Measurements from ENCODE around the gene B3GALNT1.
A peak's percentile ranks its signal among the peaks of the same experiment; 100 is the strongest.

B3GALNT1 gene

DNA sequence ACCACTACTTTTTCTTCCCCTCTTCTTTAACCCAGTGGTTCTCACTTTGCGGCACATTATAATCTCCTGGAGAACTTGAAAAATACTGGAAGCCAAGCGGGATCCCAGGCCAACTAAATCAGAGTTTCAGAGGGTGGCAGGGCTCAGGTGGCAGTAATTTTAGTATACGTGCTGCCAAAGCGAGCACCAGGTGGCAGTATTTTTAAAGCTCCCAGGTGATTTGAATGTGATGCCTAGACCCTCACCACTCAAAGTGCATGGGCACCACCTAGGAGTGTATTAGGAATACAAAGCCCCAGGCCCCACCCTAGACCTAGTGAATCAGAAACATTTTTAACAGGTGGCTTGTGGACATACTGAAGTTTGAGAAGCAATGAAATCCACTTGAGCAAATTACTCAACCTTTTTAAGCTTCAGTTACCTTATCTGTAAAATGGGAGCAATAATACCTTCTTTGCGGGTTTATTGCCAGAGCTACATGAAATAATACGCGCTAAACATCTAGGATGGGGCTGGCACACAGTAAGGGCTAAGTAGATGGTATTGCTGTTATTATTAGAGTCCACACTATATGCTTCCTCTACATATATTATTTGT, 8.3 kb downstream of the B3GALNT1 start:
- H3K36me3 ChIP-seq (ENCODE audit: insufficient read depth, low read length): no peaks in the 10 kb centered on the region
- H3K9me3 ChIP-seq (ENCODE audit: low read depth, low read length): no peaks in the 10 kb centered on the region
- TF ChIP-seq FOXP2 (optimal IDR thresholded peaks at IDR 0.05; ENCODE audit: control extremely low read depth, extremely low read length, insufficient read depth): no peak
- no peak for TF ChIP-seq POLR2AphosphoS5 (IDR thresholded peaks at IDR 0.05; ENCODE audit: borderline replicate concordance, low read depth, low read length)
- no peak for TF ChIP-seq EZH2 (IDR thresholded peaks at IDR 0.05)
- no peak overlapping the region for H3K9ac ChIP-seq (ENCODE audit: insufficient read length)
- no peak overlapping the region for H3K27ac ChIP-seq
- DNase-seq (ENCODE audit: low read depth, low spot score): no peak
- no peak overlapping the region for H3K4me3 ChIP-seq

DNA sequence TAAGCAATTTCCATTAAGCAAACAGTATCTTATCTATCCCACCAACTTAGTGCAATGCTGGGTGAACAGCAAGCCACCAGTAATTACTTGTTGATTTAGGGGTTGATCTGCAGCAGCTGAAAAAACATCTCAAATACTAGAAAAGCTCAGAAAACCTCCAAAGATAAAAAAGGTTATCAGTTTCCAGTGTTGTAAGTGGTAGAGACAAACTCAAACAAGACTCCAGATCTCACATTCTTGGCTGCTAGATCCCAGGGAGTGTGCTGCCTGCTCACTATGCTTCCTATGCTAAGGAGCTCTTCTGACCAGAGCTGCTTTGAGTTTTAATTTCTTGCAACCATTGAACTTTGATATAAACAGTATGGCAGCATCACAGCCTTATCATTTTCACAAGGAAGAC, 11.3 kb downstream of the B3GALNT1 start:
- Histone ChIP-seq H3K27ac (no peak overlapping the region), H3K9me3 (ENCODE audit: low read depth, low read length) (no peaks in the 10 kb centered on the region), H3K4me3 (no peak overlapping the region), H3K36me3 (ENCODE audit: insufficient read depth, low read length) (no peaks in the 10 kb centered on the region), H3K9ac (ENCODE audit: insufficient read length) (no peak overlapping the region)
- TF ChIP-seq FOXP2 (optimal IDR thresholded peaks at IDR 0.05; ENCODE audit: control extremely low read depth, extremely low read length, insufficient read depth) (no peak), EZH2 (IDR thresholded peaks at IDR 0.05) (no peak), POLR2AphosphoS5 (IDR thresholded peaks at IDR 0.05; ENCODE audit: borderline replicate concordance, low read depth, low read length) (no peak)
- no peak for DNase-seq (ENCODE audit: low read depth, low spot score)

- H3K27ac ChIP-seq: no peak overlapping the region
- TF ChIP-seq FOXP2 (optimal IDR thresholded peaks at IDR 0.05; ENCODE audit: control extremely low read depth, extremely low read length, insufficient read depth) (no peak), EZH2 (IDR thresholded peaks at IDR 0.05) (no peak), POLR2AphosphoS5 (IDR thresholded peaks at IDR 0.05; ENCODE audit: borderline replicate concordance, low read depth, low read length) (no peak)
- H3K9ac ChIP-seq (ENCODE audit: insufficient read length): no peak overlapping the region
- H3K4me3 ChIP-seq: no peak overlapping the region
- no peak for DNase-seq (ENCODE audit: low read depth, low spot score)
- no peaks in the 10 kb centered on the region for H3K9me3 ChIP-seq (ENCODE audit: low read depth, low read length)
- H3K36me3 ChIP-seq (ENCODE audit: insufficient read depth, low read length): no peaks in the 10 kb centered on the region
Measured at GRCh38 chr3:161084277-161084676, 20.9 kb downstream of the B3GALNT1 start.

- Histone ChIP-seq H3K9ac (ENCODE audit: insufficient read length) (no peak overlapping the region), H3K27ac (no peak overlapping the region), H3K4me3 (no peak overlapping the region), H3K9me3 (ENCODE audit: low read depth, low read length) (no peaks in the 10 kb centered on the region), H3K36me3 (ENCODE audit: insufficient read depth, low read length) (no peaks in the 10 kb centered on the region)
- no peak for DNase-seq (ENCODE audit: low read depth, low spot score)
- TF ChIP-seq POLR2AphosphoS5 (IDR thresholded peaks at IDR 0.05; ENCODE audit: borderline replicate concordance, low read depth, low read length) (no peak), FOXP2 (optimal IDR thresholded peaks at IDR 0.05; ENCODE audit: control extremely low read depth, extremely low read length, insufficient read depth) (no peak), EZH2 (IDR thresholded peaks at IDR 0.05) (no peak)
Measured at GRCh38 chr3:161083131-161083530, 22.0 kb downstream of the B3GALNT1 start.

- no peak for DNase-seq (ENCODE audit: low read depth, low spot score)
- Histone ChIP-seq H3K9me3 (ENCODE audit: low read depth, low read length) (no peaks in the 10 kb centered on the region), H3K36me3 (ENCODE audit: insufficient read depth, low read length) (no peaks in the 10 kb centered on the region), H3K9ac (ENCODE audit: insufficient read length) (no peak overlapping the region), H3K4me3 (no peak overlapping the region), H3K27ac (no peak overlapping the region)
- no peak for TF ChIP-seq POLR2AphosphoS5 (IDR thresholded peaks at IDR 0.05; ENCODE audit: borderline replicate concordance, low read depth, low read length)
- TF ChIP-seq EZH2 (IDR thresholded peaks at IDR 0.05): no peak
- no peak for TF ChIP-seq FOXP2 (optimal IDR thresholded peaks at IDR 0.05; ENCODE audit: control extremely low read depth, extremely low read length, insufficient read depth)
Measured at GRCh38 chr3:161082063-161082462, 23.1 kb downstream of the B3GALNT1 start.

GRCh38 chr3:161081633-161082032, 23.5 kb downstream of the B3GALNT1 start:
- Histone ChIP-seq H3K9me3 (ENCODE audit: low read depth, low read length) (no peaks in the 10 kb centered on the region), H3K27ac (no peak overlapping the region), H3K9ac (ENCODE audit: insufficient read length) (no peak overlapping the region), H3K36me3 (ENCODE audit: insufficient read depth, low read length) (no peaks in the 10 kb centered on the region), H3K4me3 (no peak overlapping the region)
- no peak for TF ChIP-seq FOXP2 (optimal IDR thresholded peaks at IDR 0.05; ENCODE audit: control extremely low read depth, extremely low read length, insufficient read depth)
- no peak for TF ChIP-seq EZH2 (IDR thresholded peaks at IDR 0.05)
- TF ChIP-seq POLR2AphosphoS5 (IDR thresholded peaks at IDR 0.05; ENCODE audit: borderline replicate concordance, low read depth, low read length): no peak
- no peak for DNase-seq (ENCODE audit: low read depth, low spot score)

- no peak overlapping the region for H3K27ac ChIP-seq
- TF ChIP-seq EZH2 (IDR thresholded peaks at IDR 0.05) (no peak), POLR2AphosphoS5 (IDR thresholded peaks at IDR 0.05; ENCODE audit: borderline replicate concordance, low read depth, low read length) (no peak), FOXP2 (optimal IDR thresholded peaks at IDR 0.05; ENCODE audit: control extremely low read depth, extremely low read length, insufficient read depth) (no peak)
- DNase-seq (ENCODE audit: low read depth, low spot score): no peak
Measured at GRCh38 chr3:161073181-161073580, 32.0 kb downstream of the B3GALNT1 start.

GRCh38 chr3:161072751-161073150, 32.4 kb downstream of the B3GALNT1 start:
- no peaks in the 10 kb centered on the region for H3K36me3 ChIP-seq (ENCODE audit: insufficient read depth, low read length)
- H3K27ac ChIP-seq: no peak overlapping the region
- H3K9me3 ChIP-seq (ENCODE audit: low read depth, low read length): no peaks in the 10 kb centered on the region
- TF ChIP-seq FOXP2 (optimal IDR thresholded peaks at IDR 0.05; ENCODE audit: control extremely low read depth, extremely low read length, insufficient read depth): no peak
- no peak for TF ChIP-seq POLR2AphosphoS5 (IDR thresholded peaks at IDR 0.05; ENCODE audit: borderline replicate concordance, low read depth, low read length)
- no peak for TF ChIP-seq EZH2 (IDR thresholded peaks at IDR 0.05)
- no peak overlapping the region for H3K9ac ChIP-seq (ENCODE audit: insufficient read length)
- DNase-seq (ENCODE audit: low read depth, low spot score): no peak
- no peak overlapping the region for H3K4me3 ChIP-seq

More at GRCh38 chr3:161073181-161073580, 32.0 kb downstream of the B3GALNT1 start:
- Histone ChIP-seq H3K4me3 (no peak overlapping the region), H3K9me3 (ENCODE audit: low read depth, low read length) (no peaks in the 10 kb centered on the region), H3K9ac (ENCODE audit: insufficient read length) (no peak overlapping the region), H3K36me3 (ENCODE audit: insufficient read depth, low read length) (no peaks in the 10 kb centered on the region)

DNA sequence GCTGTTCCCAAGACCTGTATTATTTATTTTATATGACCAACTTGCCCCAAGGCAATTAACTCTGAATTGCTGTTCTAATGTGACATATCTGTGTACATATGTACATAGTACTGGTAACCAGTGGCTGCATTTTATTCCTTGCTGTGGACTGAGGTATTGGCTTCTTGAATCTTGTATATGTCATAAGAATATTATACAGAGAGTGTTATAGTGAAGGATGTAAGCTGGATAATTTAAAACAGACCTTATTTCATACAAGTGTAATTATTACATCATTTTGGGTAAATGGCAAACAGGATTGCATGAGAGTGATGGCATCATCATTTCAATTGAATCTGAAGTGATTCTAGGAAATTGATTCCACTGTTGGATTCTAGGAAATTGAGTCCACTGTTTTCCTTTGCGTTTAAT, 32.9 kb downstream of the B3GALNT1 start:
- no peak overlapping the region for H3K4me3 ChIP-seq
- TF ChIP-seq POLR2AphosphoS5 (IDR thresholded peaks at IDR 0.05; ENCODE audit: borderline replicate concordance, low read depth, low read length): no peak
- TF ChIP-seq FOXP2 (optimal IDR thresholded peaks at IDR 0.05; ENCODE audit: control extremely low read depth, extremely low read length, insufficient read depth): no peak
- no peak for TF ChIP-seq EZH2 (IDR thresholded peaks at IDR 0.05)
- no peak overlapping the region for H3K9ac ChIP-seq (ENCODE audit: insufficient read length)
- no peak overlapping the region for H3K27ac ChIP-seq
- no peaks in the 10 kb centered on the region for H3K9me3 ChIP-seq (ENCODE audit: low read depth, low read length)
- DNase-seq (ENCODE audit: low read depth, low spot score): peak; percentile 14
- H3K36me3 ChIP-seq (ENCODE audit: insufficient read depth, low read length): no peaks in the 10 kb centered on the region

Measured in SK-N-MC (cell line).